ENCODE results near the gene SHD.

DNA sequence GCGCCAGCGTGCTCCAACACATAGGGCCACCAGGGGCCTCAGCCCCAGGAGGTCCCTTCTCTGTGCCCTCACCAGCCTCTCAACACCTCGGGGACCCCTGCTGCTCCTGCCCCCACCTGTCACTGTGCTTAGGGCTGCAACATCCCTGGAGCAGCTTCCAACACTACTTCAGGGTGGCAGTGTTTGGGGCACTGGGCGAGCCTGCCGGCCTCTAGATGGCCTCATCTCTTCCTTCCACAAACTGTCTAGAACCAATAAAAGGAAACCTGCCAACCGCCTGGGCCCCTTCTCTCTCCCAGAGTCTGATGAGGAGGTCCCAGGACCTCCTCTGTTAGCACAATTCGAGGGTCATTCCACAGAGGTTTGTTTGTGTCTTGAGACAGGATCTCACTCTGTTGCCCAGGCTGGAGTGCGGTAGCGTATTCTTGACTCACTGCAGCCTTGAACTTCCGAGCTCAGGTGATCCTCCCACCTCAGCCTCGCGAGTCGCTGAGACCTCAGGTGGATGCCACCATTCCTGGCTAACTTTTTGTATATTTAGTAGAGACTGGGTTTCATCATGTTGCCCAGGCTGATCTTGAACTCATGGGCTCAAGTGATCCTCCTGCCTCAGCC lies 10.1 kb upstream of the SHD start:
- TF ChIP-seq, protein P1, sequence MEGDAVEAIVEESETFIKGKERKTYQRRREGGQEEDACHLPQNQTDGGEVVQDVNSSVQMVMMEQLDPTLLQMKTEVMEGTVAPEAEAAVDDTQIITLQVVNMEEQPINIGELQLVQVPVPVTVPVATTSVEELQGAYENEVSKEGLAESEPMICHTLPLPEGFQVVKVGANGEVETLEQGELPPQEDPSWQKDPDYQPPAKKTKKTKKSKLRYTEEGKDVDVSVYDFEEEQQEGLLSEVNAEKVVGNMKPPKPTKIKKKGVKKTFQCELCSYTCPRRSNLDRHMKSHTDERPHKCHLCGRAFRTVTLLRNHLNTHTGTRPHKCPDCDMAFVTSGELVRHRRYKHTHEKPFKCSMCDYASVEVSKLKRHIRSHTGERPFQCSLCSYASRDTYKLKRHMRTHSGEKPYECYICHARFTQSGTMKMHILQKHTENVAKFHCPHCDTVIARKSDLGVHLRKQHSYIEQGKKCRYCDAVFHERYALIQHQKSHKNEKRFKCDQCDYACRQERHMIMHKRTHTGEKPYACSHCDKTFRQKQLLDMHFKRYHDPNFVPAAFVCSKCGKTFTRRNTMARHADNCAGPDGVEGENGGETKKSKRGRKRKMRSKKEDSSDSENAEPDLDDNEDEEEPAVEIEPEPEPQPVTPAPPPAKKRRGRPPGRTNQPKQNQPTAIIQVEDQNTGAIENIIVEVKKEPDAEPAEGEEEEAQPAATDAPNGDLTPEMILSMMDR (IDR thresholded peaks at IDR 0.05; ENCODE audit: low read length) = no peak
- no peak for TF ChIP-seq EZH2 (IDR thresholded peaks at IDR 0.05; ENCODE audit: borderline replicate concordance, low read length)
